PC-9 (cell line): ENCODE measurements around the gene KDM4B. TPM values are rescaled to one million over a fixed set of nuclear protein-coding genes. Genes with fewer than 3 reads are reported as not detected.

Experiments
- BruUV-seq: library from RNA; stranded (reverse); fragments of 400-500 nt; replicated peaks from 2 replicates; lab custom pipeline; 2021; lab: Mats Ljungman, UMichigan
- CTCF ChIA-PET: fragments of 300-600 bp; sonication (Branson Sonifier 250); formaldehyde crosslinking; loops from one replicate; lab custom pipeline; 2022; ENCODE audit warnings: antibody characterized with exemption; lab: Charles Lee
- POLR2A ChIA-PET: fragments of 300-600 bp; sonication (Branson Sonifier 250); formaldehyde crosslinking; loops from one replicate; lab custom pipeline; 2022; ENCODE audit warnings: antibody characterized with exemption; ENCODE audit not compliant: unreplicated experiment; lab: Charles Lee
- DNase-seq, 2 experiments: peaks; one replicate each; pipeline versions ENCODE4 v3.0.0 to v3.0.0-alpha.2; 2015 to 2022; ENCODE audit warnings: mixed read lengths in 1 of 2
- H2AFZ ChIP-seq: fragments of 200-600 bp; sonication (generic); 2 replicates; pipeline ENCODE4 v1.8.1; 2017; ENCODE audit warnings: antibody characterized with exemption
- H3F3A ChIP-seq: fragments of 200-600 bp; sonication (generic); 2 replicates; pipeline ENCODE4 v1.8.1; 2017; ENCODE audit warnings: antibody characterized with exemption, mild to moderate bottlenecking, low read depth; ENCODE audit not compliant: insufficient read depth
- H3K27ac ChIP-seq: fragments of 200-600 bp; sonication (generic); 2 replicates; pipeline ENCODE4 v1.6.1; 2016; ENCODE audit warnings: mixed run types
- H3K27me3 ChIP-seq: fragments of 200-600 bp; sonication (generic); 2 replicates; pipeline ENCODE4 v1.6.1; 2016; ENCODE audit warnings: low read depth, mixed run types; ENCODE audit not compliant: insufficient read depth
- H3K36me3 ChIP-seq: fragments of 200-600 bp; sonication (generic); 2 replicates; pipeline ENCODE4 v1.6.1; 2016; ENCODE audit warnings: low read depth, mixed run types
- H3K4me1 ChIP-seq: fragments of 200-600 bp; sonication (generic); replicated peaks from 2 replicates; pipeline ENCODE4 v1.6.1; 2016; ENCODE audit warnings: mixed run types; ENCODE audit not compliant: insufficient read depth
- H3K4me2 ChIP-seq: fragments of 200-600 bp; sonication (generic); 2 replicates; pipeline ENCODE4 v1.6.1; 2017; ENCODE audit warnings: mixed run types
- H3K4me3 ChIP-seq: fragments of 200-600 bp; sonication (generic); 2 replicates; pipeline ENCODE4 v1.6.1; 2016; ENCODE audit warnings: mixed run types
- H3K79me2 ChIP-seq: fragments of 200-600 bp; sonication (generic); 2 replicates; pipeline ENCODE4 v1.6.1; 2017; ENCODE audit warnings: low read depth, mixed run types
- H3K9me2 ChIP-seq: fragments of 200-600 bp; sonication (generic); 2 replicates; pipeline ENCODE4 v1.8.1; 2017; ENCODE audit warnings: mild to moderate bottlenecking; ENCODE audit not compliant: insufficient read depth
- H3K9me3 ChIP-seq: fragments of 200-600 bp; sonication (generic); 2 replicates; pipeline ENCODE4 v1.8.1; 2016; ENCODE audit warnings: low read depth; ENCODE audit not compliant: insufficient read depth
- H4K20me1 ChIP-seq: fragments of 200-600 bp; sonication (generic); 2 replicates; pipeline ENCODE4 v1.8.1; 2017; ENCODE audit not compliant: insufficient read depth
- CTCF ChIP-seq: fragments of 200-600 bp; sonication (generic); conservative IDR thresholded peaks from 2 replicates; pipeline ENCODE4 v1.6.1; 2017; ENCODE audit warnings: mixed run types, antibody characterized with exemption, mild to moderate bottlenecking, moderate library complexity
- EZH2 ChIP-seq: fragments of 200-600 bp; sonication (generic); IDR thresholded peaks from 2 replicates; pipeline ENCODE4 v1.8.0; 2017; ENCODE audit warnings: antibody characterized with exemption, low read depth
- intact Hi-C: fragments of 100-400 bp; cut with micrococcal nuclease; formaldehyde crosslinking; loops from one replicate; pipeline ENCODE4 v1.10.0; 2022; ENCODE audit not compliant: unreplicated experiment
- total RNA-seq: library from RNA; stranded (reverse); gene quantifications from 2 replicates; pipeline ENCODE4 v1.2.3, GENCODE V29; 2021

The KDM4B gene
- total RNA-seq, 1 experiment from 2014 or later: 19.5 TPM

- H3K4me1 ChIP-seq: no peaks in the 10 kb centered on the region
- no TSS peak for BruUV-seq
- no peaks in the 10 kb centered on the region for H3K36me3 ChIP-seq
- H3K4me3 ChIP-seq: no peak overlapping the region
- no peaks in the 10 kb centered on the region for H4K20me1 ChIP-seq
- H3F3A ChIP-seq: no peaks in the 10 kb centered on the region
- H3K9me2 ChIP-seq: no peaks in the 10 kb centered on the region
- H2AFZ ChIP-seq: no peak overlapping the region
- ChIA-PET CTCF (no interaction called here), POLR2A (no interaction called here)
- no peaks in the 10 kb centered on the region for H3K79me2 ChIP-seq
- no peak for TF ChIP-seq EZH2
- TF ChIP-seq CTCF: no peak
- intact Hi-C loops: no loop called here
- no peaks in the 10 kb centered on the region for H3K27me3 ChIP-seq
- DNase-seq: no peak
- no peaks in the 10 kb centered on the region for H3K9me3 ChIP-seq
- H3K4me2 ChIP-seq: no peak overlapping the region
- H3K27ac ChIP-seq: no peak overlapping the region
Measured at GRCh38 chr19:5113633-5114586, 145.0 kb downstream of the KDM4B start.

- H3K79me2 ChIP-seq: no peaks in the 10 kb centered on the region
- no peaks in the 10 kb centered on the region for H3K9me2 ChIP-seq
- H3K27ac ChIP-seq: no peak overlapping the region
- ChIA-PET CTCF (no interaction called here), POLR2A (no interaction called here)
- H3K4me3 ChIP-seq: no peak overlapping the region
- TF ChIP-seq EZH2: no peak
- no peak for TF ChIP-seq CTCF
- no peak overlapping the region for H2AFZ ChIP-seq
- no peaks in the 10 kb centered on the region for H3K4me1 ChIP-seq
- no peaks in the 10 kb centered on the region for H3F3A ChIP-seq
- no peaks in the 10 kb centered on the region for H3K9me3 ChIP-seq
- BruUV-seq: no TSS peak
- H3K27me3 ChIP-seq: no peaks in the 10 kb centered on the region
- no peak overlapping the region for H3K4me2 ChIP-seq
- intact Hi-C loops: no loop called here
- no peaks in the 10 kb centered on the region for H4K20me1 ChIP-seq
- H3K36me3 ChIP-seq: no peaks in the 10 kb centered on the region
- DNase-seq: no peak
Measured at GRCh38 chr19:5114727-5115126, 145.8 kb downstream of the KDM4B start.

- no peaks in the 10 kb centered on the region for H4K20me1 ChIP-seq
- no peaks in the 10 kb centered on the region for H3K27me3 ChIP-seq
- intact Hi-C loops: no loop called here
- no peaks in the 10 kb centered on the region for H3K79me2 ChIP-seq
- DNase-seq: no peak
- no peak overlapping the region for H3K27ac ChIP-seq
- ChIA-PET POLR2A (no interaction called here), CTCF (no interaction called here)
- no peaks in the 10 kb centered on the region for H3K4me1 ChIP-seq
- no peaks in the 10 kb centered on the region for H3K9me3 ChIP-seq
- BruUV-seq: no TSS peak
- H3K4me2 ChIP-seq: no peak overlapping the region
- H2AFZ ChIP-seq: no peak overlapping the region
- no peaks in the 10 kb centered on the region for H3F3A ChIP-seq
- H3K9me2 ChIP-seq: no peaks in the 10 kb centered on the region
- H3K36me3 ChIP-seq: no peaks in the 10 kb centered on the region
- no peak overlapping the region for H3K4me3 ChIP-seq
- TF ChIP-seq EZH2 (no peak), CTCF (no peak)
Measured at GRCh38 chr19:5115351-5115750, 146.4 kb downstream of the KDM4B start.
